Right cardiac atrium (tissue), 5 donors: ENCODE data around the gene SEMA7A. TPM values are rescaled to one million over a fixed set of nuclear protein-coding genes. Genes with fewer than 3 reads are reported as not detected.

Experiments used
- ATAC-seq, 2 donors: fragments of 200-7000 bp; cut with Tn5 transposase; one replicate each; pipeline versions ENCODE4 v1.8.0 to v1.9.1; 2020; ENCODE audit warnings: moderate library complexity in 2 of 2, mild to moderate bottlenecking in 1 of 2
- DNase-seq, 3 donors: peaks; one replicate each; pipeline ENCODE4 v3.0.0-alpha.2; 2020
- H3K27ac ChIP-seq: one replicate; pipeline ENCODE4 v1.5.1; 2013; ENCODE audit warnings: mild to moderate bottlenecking, low read length, control low read depth, moderate library complexity
- H3K27me3 ChIP-seq: one replicate; pipeline ENCODE4 v1.6.1; 2013; ENCODE audit not compliant: control insufficient read depth, insufficient read depth
- H3K4me1 ChIP-seq: one replicate; pipeline ENCODE4 v1.6.1; 2013; ENCODE audit warnings: low read length; ENCODE audit not compliant: control insufficient read depth, insufficient read depth
- H3K4me3 ChIP-seq: one replicate; pipeline ENCODE4 v1.5.1; 2013; ENCODE audit warnings: low read length, control low read depth
- H3K9me3 ChIP-seq: one replicate; pipeline ENCODE4 v1.6.1; 2013; ENCODE audit warnings: low read length; ENCODE audit not compliant: control insufficient read depth
- WGBS: extraction: QIAGEN DNeasy Blood & Tissue Kit; methylation state at CpG from one replicate; pipeline ENCODE4 v1.1.7; 2013; 5-methylcytosine and 5-hydroxymethylcytosine counted together
- intact Hi-C, 4 donors: fragments of 100-400 bp; cut with DNase I; formaldehyde crosslinking; loops; one replicate each; pipeline versions ENCODE4 v1.11.0 to v1.14.0; 2022 to 2023
- polyA plus RNA-seq: library from polyadenylated mRNA; stranded (reverse); fragments of 200-250 nt; gene quantifications from one replicate; pipeline ENCODE4 v1.2.3, GENCODE V29; 2013
- total RNA-seq, 4 donors: library from RNA; stranded (reverse); fragmentation: NEBNext Ultra II Directional; extraction: Animal tissue kit (Norgen Biotek cat#: 25700); gene quantifications; one replicate each; pipeline ENCODE4 v1.2.1, GENCODE V29; 2021
- donor health status: healthy with polysubstance abuse.
- donor health status: DM: no; HTN: yes; CAD: no.
- donor health status: DM: no; HTN: no; CAD: no.
- donor health status: DM: no; HTN: yes; CAD: no; lungs with severe emphysema.
- donor health status: DM: yes; HTN: yes; CAD: no.

SEMA7A gene
- total and polyA plus RNA-seq, 5 donors, result 1.7 to 3.3 (median 2.0) TPM

GRCh38 chr15:74438721-74439316 lies 5.1 kb upstream of the SEMA7A start:
- intact Hi-C loops, result loop anchor here (2.0 to 5.0 kb wide), 2 partner anchors 56 to 57 kb away; no protein-coding TSS in a partner anchor
- Histone ChIP-seq H3K4me1 (no peaks in the 10 kb centered on the region), H3K27ac (no peak overlapping the region), H3K27me3 (no peaks in the 10 kb centered on the region), H3K4me3 (no peak overlapping the region), H3K9me3 (no peaks in the 10 kb centered on the region)
- 1% methylated on average over 2 of the region's 2 CpGs for WGBS
- DNase-seq (peak; percentile 69 to 88 (median 87)), ATAC-seq (peak; percentile 52 to 63)

- H3K4me1 ChIP-seq, result no peaks in the 10 kb centered on the region
- no peak for DNase-seq
- no peak overlapping the region for H3K4me3 ChIP-seq
- intact Hi-C loops, result loop anchor here (2.0 to 5.0 kb wide), 2 partner anchors 55 to 56 kb away; no protein-coding TSS in a partner anchor
- no peaks in the 10 kb centered on the region for H3K27me3 ChIP-seq
- no peak overlapping the region for H3K27ac ChIP-seq
- WGBS, result 52% methylated on average over 2 of the region's 2 CpGs
- no peak for ATAC-seq
- no peaks in the 10 kb centered on the region for H3K9me3 ChIP-seq
These were observed 4.4 kb upstream of the SEMA7A start for GRCh38 chr15:74438206-74438605.

- intact Hi-C loops, result loop anchor here in 1 of 4 donors (5.0 kb wide), 1 partner anchor 52 kb away; no protein-coding TSS in a partner anchor
- Histone ChIP-seq H3K9me3 (no peaks in the 10 kb centered on the region), H3K27ac (peak overlapping the region; percentile 17), H3K4me3 (peak overlapping the region; percentile 78), H3K27me3 (no peaks in the 10 kb centered on the region), H3K4me1 (no peaks in the 10 kb centered on the region)
- 58% methylated on average over 16 of the region's 16 CpGs for WGBS
- DNase-seq (peak in 1 of 3 donors; percentile 11), ATAC-seq (peak; percentile 8 to 32)
These were observed 742 bp upstream of the SEMA7A start for GRCh38 chr15:74434263-74435136.

GRCh38 chr15:74432968-74433591 lies 678 bp downstream of the SEMA7A start:
- no peaks in the 10 kb centered on the region for H3K4me1 ChIP-seq
- intact Hi-C loops, result no loop called here
- DNase-seq (peak in 1 of 3 donors; percentile 51), ATAC-seq (no peak)
- H3K9me3 ChIP-seq, result no peaks in the 10 kb centered on the region
- H3K4me3 ChIP-seq, result peak overlapping the region; percentile 78
- WGBS, result under 1% methylated on average over 64 of the region's 64 CpGs
- no peaks in the 10 kb centered on the region for H3K27me3 ChIP-seq
- no peak overlapping the region for H3K27ac ChIP-seq

- Histone ChIP-seq H3K27ac (no peak overlapping the region), H3K4me3 (peak overlapping the region; percentile 78), H3K9me3 (no peaks in the 10 kb centered on the region), H3K27me3 (no peaks in the 10 kb centered on the region), H3K4me1 (no peaks in the 10 kb centered on the region)
- intact Hi-C loops, result no loop called here
- peak in 2 of 3 donors; percentile 27 to 37 for DNase-seq
- ATAC-seq, result no peak
- 34% methylated on average over 21 of the region's 21 CpGs for WGBS
These were observed 1.3 kb downstream of the SEMA7A start for GRCh38 chr15:74432271-74432967.

- ATAC-seq (no peak), DNase-seq (peak in 2 of 3 donors; percentile 21 to 46)
- H3K4me1 ChIP-seq, result no peaks in the 10 kb centered on the region
- intact Hi-C loops, result no loop called here
- H3K27ac ChIP-seq, result no peak overlapping the region
- H3K27me3 ChIP-seq, result no peaks in the 10 kb centered on the region
- no peaks in the 10 kb centered on the region for H3K9me3 ChIP-seq
- 86% methylated on average over 8 of the region's 8 CpGs for WGBS
- H3K4me3 ChIP-seq, result no peak overlapping the region
These were observed 2.1 kb downstream of the SEMA7A start for GRCh38 chr15:74431645-74432044.

GRCh38 chr15:74431116-74431515 lies 2.6 kb downstream of the SEMA7A start:
- Histone ChIP-seq H3K27ac (no peak overlapping the region), H3K4me1 (no peaks in the 10 kb centered on the region), H3K27me3 (no peaks in the 10 kb centered on the region), H3K4me3 (no peak overlapping the region), H3K9me3 (no peaks in the 10 kb centered on the region)
- intact Hi-C loops, result no loop called here
- DNase-seq (peak in 1 of 3 donors; percentile 14), ATAC-seq (no peak)
- 96% methylated on average over 1 of the region's 1 CpG for WGBS

GRCh38 chr15:74430510-74430951 lies 3.2 kb downstream of the SEMA7A start:
- no peaks in the 10 kb centered on the region for H3K27me3 ChIP-seq
- WGBS, result 57% methylated on average over 6 of the region's 6 CpGs

GRCh38 chr15:74429781-74430400 lies 3.9 kb downstream of the SEMA7A start:
- no peak overlapping the region for H3K4me3 ChIP-seq
- no peaks in the 10 kb centered on the region for H3K4me1 ChIP-seq
- DNase-seq, result no peak
- no peaks in the 10 kb centered on the region for H3K27me3 ChIP-seq
- intact Hi-C loops, result no loop called here
- no peak for ATAC-seq
- H3K9me3 ChIP-seq, result no peaks in the 10 kb centered on the region
- 89% methylated on average over 6 of the region's 6 CpGs for WGBS
- H3K27ac ChIP-seq, result no peak overlapping the region

More at GRCh38 chr15:74430510-74430951, 3.2 kb downstream of the SEMA7A start:
- intact Hi-C loops, result no loop called here
- Histone ChIP-seq H3K4me1 (no peaks in the 10 kb centered on the region), H3K9me3 (no peaks in the 10 kb centered on the region), H3K27ac (no peak overlapping the region), H3K4me3 (no peak overlapping the region)
- ATAC-seq (no peak), DNase-seq (peak in 2 of 3 donors; percentile 36 to 56)
